Stimulated activated CD4-positive, alpha-beta T cell treated with anti-CD3 and anti-CD28 coated beads, Interleukin-1b, Interleukin-23, amount 100 ng/mL, for 24 hours (primary cell): ENCODE measurements around the gene NEUROD2.

ENCODE experiments used
- DNase-seq, 4 experiments: peaks; one replicate each; pipeline ENCODE4 v3.0.0-alpha.2; 2020; ENCODE audit warnings: low read depth in 4 of 4, low spot score in 1 of 4

Gene NEUROD2

GRCh38 chr17:39581071-39581758 is 26.5 kb downstream of the NEUROD2 start:
- DNase-seq, result no peak

GRCh38 chr17:39580082-39580468 is 27.6 kb downstream of the NEUROD2 start:
- DNase-seq, result no peak

- no peak for DNase-seq
Observed at GRCh38 chr17:39579318-39580081, 28.2 kb downstream of the NEUROD2 start.

GRCh38 chr17:39578272-39578671 is 29.4 kb downstream of the NEUROD2 start:
- no peak for DNase-seq

GRCh38 chr17:39576187-39576586 is 31.5 kb downstream of the NEUROD2 start:
- DNase-seq, result no peak

GRCh38 chr17:39573447-39574298 is 34.0 kb downstream of the NEUROD2 start:
- peak in 1 of 4 experiments; percentile 30 for DNase-seq

GRCh38 chr17:39572121-39572520 is 35.6 kb downstream of the NEUROD2 start:
- no peak for DNase-seq

GRCh38 chr17:39569126-39569525 is 38.6 kb downstream of the NEUROD2 start:
- DNase-seq, result no peak

GRCh38 chr17:39568702-39569101 is 39.0 kb downstream of the NEUROD2 start:
- no peak for DNase-seq

- DNase-seq, result no peak
Observed at GRCh38 chr17:39566094-39566850, 41.4 kb downstream of the NEUROD2 start.

GRCh38 chr17:39564211-39564848 is 43.4 kb downstream of the NEUROD2 start:
- DNase-seq, result no peak

GRCh38 chr17:39563476-39563875 is 44.2 kb downstream of the NEUROD2 start:
- no peak for DNase-seq

- DNase-seq, result no peak
Observed at GRCh38 chr17:39562976-39563375, 44.7 kb downstream of the NEUROD2 start.

- no peak for DNase-seq
Observed at GRCh38 chr17:39562395-39562794, 45.3 kb downstream of the NEUROD2 start.

- DNase-seq, result no peak
Observed at GRCh38 chr17:39556423-39556822, 51.3 kb downstream of the NEUROD2 start.

GRCh38 chr17:39555368-39555767 is 52.4 kb downstream of the NEUROD2 start:
- DNase-seq, result no peak
